IPS DF 19.7 (cell line): Measurements from ENCODE around the gene PLEK.

Experiments
- DNase-seq: peaks from one replicate; pipeline ENCODE4 v3.0.0-alpha.2; 2013; ENCODE audit warnings: low read depth, low spot score

PLEK gene

GRCh38 chr2:68414876-68415275, 49.8 kb downstream of the PLEK start:
- peak; percentile 5 for DNase-seq

GRCh38 chr2:68415521-68415920, 50.4 kb downstream of the PLEK start:
- no peak for DNase-seq

GRCh38 chr2:68416081-68416675, 51.1 kb downstream of the PLEK start:
- DNase-seq: no peak

DNA sequence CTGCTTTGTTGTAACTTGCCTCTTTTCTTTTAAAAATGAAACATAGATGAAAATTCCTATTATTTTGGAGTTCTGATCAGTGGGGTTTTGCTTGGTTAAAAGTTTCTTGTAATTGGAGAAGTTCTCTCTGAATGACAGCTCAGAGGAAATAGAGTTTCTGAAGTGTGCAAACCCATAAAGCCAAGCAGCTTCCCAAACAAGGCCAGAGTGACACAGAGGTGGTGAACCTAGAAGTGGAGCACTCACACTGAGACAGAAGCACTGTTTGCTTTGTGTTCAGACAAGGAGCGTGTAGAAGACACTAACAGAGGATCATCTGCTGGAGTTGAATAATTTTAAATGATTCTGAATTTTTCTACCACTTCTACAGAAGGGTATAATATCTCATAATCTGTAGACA, 52.8 kb downstream of the PLEK start:
- DNase-seq: no peak

DNA sequence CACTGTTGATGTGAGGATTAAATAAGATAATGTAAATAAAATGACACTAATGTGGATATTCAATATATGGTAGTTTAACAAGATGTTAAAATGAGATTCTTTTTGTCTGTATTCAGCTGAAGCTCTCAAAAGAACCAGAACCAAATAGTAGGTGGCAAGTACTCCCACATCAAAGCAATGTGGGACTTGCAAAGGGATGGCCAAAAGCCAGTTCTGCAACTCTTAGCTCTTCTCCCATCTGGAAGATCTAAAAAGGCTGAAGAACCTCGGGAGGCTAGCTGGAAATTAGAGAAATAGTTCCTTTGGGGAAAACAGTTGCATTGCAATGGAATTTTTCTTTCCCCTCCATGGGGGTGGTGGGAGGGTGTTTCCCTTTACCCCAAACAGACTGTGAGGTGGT, 53.3 kb downstream of the PLEK start:
- no peak for DNase-seq

- peak; percentile 28 for DNase-seq
Measured at GRCh38 chr2:68418855-68419254, 53.8 kb downstream of the PLEK start.

GRCh38 chr2:68420254-68420910, 55.3 kb downstream of the PLEK start:
- no peak for DNase-seq

DNA sequence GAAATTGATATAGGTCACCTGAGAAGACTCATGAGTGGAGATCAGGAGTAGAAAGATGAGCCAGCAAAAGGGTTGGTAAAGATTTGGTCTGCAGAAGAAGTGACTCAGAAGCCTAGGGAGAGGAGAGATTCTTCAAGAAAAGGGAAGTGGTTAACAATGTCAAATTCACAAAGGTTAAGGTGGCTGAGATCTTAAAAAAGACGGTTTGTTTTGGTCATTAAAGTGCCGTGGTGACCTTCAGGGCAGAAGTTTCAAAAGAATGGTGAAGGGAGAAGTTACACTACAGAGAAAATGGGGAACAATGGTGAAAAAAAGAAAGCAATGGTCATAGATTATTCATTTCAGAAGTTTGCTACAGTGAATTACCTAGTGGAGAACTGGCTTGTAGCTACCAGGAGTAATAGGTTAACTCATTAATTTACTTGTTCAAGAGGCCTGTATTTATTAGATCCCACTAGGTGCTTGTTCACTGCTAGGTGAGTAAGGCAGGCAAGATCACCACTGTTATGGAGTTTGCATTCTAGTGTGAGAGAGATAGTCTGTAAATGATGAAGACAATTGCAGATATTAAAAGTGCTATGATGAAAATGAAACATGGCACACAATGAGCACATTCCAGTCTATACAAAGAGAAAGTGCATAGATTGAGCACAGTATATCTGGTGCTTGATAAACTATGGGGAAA, 59.0 kb downstream of the PLEK start:
- DNase-seq: no peak

- no peak for DNase-seq
Measured at GRCh38 chr2:68425503-68425902, 60.4 kb downstream of the PLEK start.

GRCh38 chr2:68426446-68426845, 61.4 kb downstream of the PLEK start:
- no peak for DNase-seq

- DNase-seq: no peak
Measured at GRCh38 chr2:68426848-68427579, 61.9 kb downstream of the PLEK start.

- DNase-seq: no peak
Measured at GRCh38 chr2:68428126-68428525, 63.0 kb downstream of the PLEK start.

- DNase-seq: no peak
Measured at GRCh38 chr2:68428746-68429145, 63.7 kb downstream of the PLEK start.

DNA sequence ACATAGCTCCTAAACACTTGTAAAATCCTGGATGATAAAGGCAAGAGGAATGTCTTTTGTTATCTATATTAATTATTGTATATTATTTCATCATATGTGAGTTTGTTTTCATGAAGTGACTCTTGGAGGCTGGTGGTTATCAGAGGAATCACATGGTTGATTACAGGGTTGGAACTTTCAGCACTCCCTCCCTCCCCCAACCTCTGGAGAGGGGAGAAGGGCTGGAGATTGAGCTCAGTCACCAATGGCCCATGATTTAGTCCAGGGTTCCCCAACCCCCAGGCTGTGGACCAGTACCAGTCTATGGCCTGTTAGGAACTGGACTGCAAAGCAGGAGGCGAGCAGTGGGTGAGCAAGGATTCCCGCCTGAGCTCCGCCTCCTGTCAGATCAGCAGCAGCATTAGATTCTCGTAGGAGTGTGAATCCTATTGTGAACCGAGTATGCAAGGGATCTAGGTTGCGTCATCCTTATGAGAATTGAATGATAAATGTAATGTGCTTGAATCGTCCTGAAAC, 64.3 kb downstream of the PLEK start:
- no peak for DNase-seq

DNA sequence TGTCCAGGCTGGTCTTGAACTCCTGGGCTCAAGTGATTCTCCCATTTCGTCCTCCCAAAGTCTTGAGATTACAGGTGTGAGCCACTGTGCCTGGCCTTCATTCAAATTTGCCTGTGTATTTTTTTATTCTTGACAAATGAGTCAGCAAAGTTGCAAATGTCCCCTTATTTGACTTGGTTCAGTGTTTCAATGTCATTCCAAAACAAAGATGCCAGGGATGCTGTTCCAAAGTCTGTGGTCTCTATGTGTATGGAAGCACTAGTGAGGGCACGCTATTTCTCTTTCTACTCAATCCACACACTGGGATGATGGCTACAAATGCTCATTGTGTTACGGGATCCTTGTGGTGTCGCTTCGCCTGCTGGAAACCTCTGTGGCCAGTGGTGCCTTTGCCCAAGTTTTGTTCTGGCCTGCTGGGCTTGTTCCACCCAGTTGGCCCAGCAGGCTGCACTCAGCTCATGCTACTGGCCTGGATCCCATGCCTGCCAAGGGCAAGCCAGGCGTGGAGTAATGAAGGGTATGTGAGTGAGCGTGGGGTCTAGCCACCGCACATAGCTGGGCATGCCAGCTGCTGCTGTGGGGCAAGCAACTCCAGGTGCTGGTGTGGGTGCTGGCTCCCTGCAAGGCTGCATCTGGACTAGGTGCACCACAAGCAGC, 66.4 kb downstream of the PLEK start:
- DNase-seq: no peak

DNA sequence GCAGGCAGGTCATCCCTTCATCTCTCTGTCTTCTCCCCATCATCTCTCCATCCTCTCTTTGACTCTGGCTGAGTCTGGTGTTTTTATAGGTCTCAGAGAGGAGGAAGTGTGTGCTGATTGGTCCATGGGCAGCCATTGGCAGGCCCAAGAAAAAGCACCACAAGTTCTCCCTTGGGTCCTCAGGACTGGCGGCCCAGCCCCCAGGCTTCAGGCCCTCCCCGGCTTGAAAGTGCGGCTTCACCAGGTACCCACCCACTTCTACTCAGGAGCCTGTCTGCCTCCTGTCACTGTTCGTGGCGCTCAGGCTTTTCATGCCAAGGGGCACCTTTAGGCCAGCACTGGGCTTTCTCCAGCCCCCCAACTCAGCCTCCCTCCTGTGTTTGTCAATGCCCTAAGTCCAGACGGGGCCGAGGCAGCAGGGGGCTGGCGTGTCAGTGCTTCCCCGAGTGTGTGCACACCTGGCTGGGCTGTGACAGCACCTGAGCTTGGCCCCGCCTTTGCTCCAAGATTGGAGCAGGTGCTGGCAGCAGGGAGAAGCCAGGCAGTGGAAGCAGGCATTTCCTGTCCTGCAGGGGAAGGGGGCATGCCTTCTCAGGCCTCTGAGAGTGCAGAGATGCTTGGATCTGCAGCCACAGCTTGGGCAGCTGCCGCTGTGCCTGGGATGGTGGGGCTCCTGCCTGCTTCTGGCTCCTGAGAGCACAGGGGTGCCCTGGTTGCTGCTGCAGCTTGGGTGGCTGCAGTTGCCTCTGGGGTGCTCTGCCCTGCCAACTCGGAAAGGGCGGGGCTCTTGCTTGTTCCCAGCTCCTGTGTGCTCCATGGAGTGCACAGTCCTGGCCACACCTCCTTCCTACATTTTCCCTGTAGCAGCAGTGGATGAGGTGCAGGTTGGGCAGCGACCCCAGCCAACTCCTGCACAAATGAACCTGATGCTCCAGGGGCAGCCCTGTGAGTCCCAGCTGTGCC, 67.9 kb downstream of the PLEK start:
- DNase-seq: no peak

DNA sequence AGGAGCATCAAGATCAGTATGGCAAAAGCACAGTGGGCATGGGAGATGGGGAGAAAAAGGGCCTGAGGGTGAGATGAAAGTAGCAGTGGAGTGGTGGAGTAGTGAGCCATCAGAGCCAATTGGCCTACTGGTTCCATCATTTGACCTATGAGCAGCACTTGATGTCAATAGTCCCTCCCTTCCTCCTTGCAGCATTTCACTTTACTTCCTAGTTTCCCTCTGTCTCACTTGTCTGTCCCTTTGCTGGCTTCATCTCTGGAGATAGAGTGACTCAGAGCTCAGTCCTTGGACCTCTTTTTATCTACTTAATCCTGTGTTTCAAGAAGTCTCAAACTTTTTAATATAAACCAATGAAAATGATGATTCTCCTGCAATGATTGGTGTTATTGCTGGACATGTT, 69.9 kb downstream of the PLEK start:
- no peak for DNase-seq

DNA sequence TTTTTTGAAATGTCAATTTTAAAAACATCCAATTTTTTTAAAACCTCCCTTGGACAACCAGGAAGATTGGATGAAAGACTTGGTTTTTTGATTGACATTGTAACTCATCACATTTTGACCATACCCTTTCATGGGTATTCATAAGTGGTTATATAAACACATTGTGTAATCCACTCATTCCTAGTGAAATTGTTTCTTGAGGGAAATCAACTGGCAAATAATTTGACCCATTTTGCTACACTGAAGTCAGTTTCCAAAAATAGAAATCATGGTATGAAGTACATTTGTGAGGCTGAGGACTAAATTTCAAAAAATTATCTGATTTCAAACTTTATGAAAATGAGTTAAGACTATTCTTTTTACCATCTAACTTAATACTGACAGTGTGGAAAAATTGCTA, 70.5 kb downstream of the PLEK start:
- DNase-seq: no peak

GRCh38 chr2:68436270-68436669, 71.2 kb downstream of the PLEK start:
- no peak for DNase-seq

DNA sequence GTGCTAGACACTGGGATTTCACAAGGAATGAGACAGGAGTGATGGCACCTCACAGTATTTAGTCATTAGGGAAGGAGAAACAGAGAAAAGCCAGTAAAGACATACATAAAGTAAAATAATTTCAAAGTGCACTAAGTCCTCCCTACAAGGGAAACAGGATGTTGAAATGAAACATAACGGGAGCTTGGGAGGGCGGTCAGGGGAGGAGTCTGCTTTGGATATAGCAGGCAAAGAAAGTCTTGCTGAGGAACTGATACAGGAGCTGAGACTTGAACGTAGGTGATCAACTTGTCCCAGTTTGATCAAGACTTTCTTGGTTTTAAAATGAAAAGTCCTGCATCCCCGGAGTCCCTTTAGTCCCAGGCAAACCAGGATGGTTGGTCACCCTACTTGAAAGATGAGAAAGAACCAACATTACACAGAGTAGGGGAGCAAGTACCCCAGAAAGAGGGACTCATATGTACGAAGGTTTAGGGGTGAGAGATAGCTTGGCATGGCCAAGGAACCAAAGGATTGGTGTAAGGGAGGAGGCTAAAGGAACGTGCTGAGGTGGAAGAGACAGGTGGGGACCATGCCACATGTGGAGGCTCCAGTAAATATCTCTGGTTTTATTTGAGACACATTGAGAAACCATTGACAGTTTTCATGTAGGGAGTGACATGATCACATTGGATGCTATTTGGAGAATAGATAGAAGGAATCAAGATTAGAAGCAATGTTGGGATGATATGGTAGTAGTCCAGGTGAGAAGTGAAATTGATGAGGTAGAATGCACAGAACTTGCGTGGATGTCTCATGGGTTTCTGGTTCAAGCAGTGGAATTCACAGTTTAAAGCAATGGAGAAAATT, 73.6 kb downstream of the PLEK start:
- no peak for DNase-seq
